Measurements from ENCODE around the gene ANKS1B. TPM values are rescaled to one million over a fixed set of nuclear protein-coding genes. Genes with fewer than 3 reads are reported as not detected.
"Not testable (repeated sequence)": the region's sequence is repeated elsewhere in the genome, so short reads cannot be mapped to it uniquely, and the experiment has no call there.

ANKS1B gene
- total RNA-seq, 1 donor from 2014 or later, result 1.9 TPM

- DNase-seq (ENCODE audit: low spot score), result no peak
- intact Hi-C loops (cut with DNase I), result no loop called here
These were observed 337.3 kb downstream of the ANKS1B start, which contains the start of gene GARIN6 for GRCh38 chr12:99647453-99647852. Gene GARIN6 (plus strand): TSS chr12:99647753. CDS start chr12:99648175, 422 bp downstream.

GRCh38 chr12:99644629-99645028 is 340.1 kb downstream of the ANKS1B start:
- intact Hi-C loops (cut with DNase I), result no loop called here
- no peak for DNase-seq (ENCODE audit: low spot score)

DNA sequence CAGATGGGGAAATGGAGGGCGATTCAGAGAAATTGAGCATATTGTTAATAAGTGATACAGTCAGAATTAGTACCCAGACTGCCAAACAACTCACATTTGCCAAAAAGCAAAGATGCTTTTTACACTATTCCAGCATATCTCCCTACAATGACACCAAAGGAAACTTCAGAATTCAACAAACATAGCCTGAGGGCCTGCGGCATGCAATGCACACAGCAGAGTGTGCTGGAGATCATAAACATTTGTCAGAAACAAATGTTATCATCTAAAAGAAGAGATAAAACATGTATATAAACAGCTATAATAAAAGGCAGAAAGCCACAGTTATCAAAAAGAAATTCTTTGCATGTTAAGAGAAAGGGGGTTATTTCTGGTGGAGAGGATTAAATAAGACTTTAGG is 357.3 kb downstream of the ANKS1B start:
- intact Hi-C loops (cut with DNase I), result no loop called here

GRCh38 chr12:99624591-99624990 is 360.1 kb downstream of the ANKS1B start:
- intact Hi-C loops (cut with DNase I); DNase-seq (ENCODE audit: low spot score): not testable (repeated sequence)

More for the DNA sequence above, 357.3 kb downstream of the ANKS1B start:
- no peak for DNase-seq (ENCODE audit: low spot score)

GRCh38 chr12:99620159-99620479 is 364.6 kb downstream of the ANKS1B start:
- no peak for DNase-seq (ENCODE audit: low spot score)
- intact Hi-C loops (cut with DNase I), result no loop called here

DNA sequence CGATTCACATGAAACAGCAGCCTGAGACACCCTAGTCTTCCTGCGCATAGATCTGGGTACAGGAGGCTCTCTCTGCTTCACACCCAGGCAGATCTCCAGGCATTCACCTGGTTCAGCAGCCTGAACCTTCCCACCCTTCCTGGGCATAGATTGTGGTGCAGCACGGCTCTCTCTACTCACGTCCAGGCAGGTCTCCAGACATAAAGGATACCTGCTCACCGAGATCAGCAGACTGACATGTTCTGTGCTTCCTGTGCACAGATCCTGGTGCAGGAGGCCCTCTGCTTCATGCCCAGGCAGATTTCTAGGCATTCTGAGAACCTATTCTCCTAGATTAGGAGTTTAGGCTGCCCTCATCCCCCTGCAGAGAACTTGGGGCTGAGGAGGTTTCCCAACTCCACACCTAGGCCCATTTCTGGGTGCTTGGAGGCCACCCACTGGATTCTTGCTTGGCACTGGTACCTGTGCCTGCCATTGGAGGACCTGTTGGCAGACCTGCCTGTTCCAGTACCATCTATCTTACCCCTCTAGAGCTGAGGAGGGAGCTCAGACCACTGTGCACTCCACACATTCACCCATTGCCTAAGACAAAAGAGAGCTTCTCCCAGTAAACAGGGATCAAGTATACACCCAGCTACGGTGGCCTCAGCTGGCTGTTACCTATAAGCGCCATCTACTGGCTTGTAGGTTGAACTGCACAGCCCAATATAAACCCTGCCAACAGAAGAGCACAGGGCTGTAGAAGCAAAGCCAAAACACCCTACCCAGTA is 365.2 kb downstream of the ANKS1B start:
- no peak for DNase-seq (ENCODE audit: low spot score)
- intact Hi-C loops (cut with DNase I), result no loop called here

- DNase-seq (ENCODE audit: low spot score), result no peak
- intact Hi-C loops (cut with DNase I), result no loop called here
These were observed 366.1 kb downstream of the ANKS1B start for GRCh38 chr12:99618657-99619056.

- intact Hi-C loops (cut with DNase I), result no loop called here
- no peak for DNase-seq (ENCODE audit: low spot score)
These were observed 373.1 kb downstream of the ANKS1B start for GRCh38 chr12:99611599-99611998.

DNA sequence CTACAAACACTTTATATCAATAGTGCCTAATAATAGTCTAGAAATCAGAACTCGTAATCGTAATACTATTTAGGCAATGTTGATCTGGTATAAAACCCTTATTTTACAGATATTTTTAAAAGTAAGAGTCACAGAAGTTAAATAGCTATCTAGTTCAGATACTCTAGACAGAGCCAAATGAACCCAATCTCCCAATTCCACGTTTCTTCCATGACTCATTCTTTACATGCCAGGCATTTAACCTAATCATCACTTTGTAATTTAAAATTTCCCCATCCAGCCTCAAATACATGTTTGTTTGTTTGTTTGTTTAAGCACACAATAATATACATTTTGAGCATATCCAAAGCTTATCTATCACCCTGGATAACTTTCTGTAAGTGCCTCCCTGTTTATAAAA is 373.6 kb downstream of the ANKS1B start:
- no peak for DNase-seq (ENCODE audit: low spot score)
- intact Hi-C loops (cut with DNase I), result no loop called here

GRCh38 chr12:99609455-99610181 is 375.1 kb downstream of the ANKS1B start:
- intact Hi-C loops (cut with DNase I), result no loop called here
- no peak for DNase-seq (ENCODE audit: low spot score)

GRCh38 chr12:99600388-99600787 is 384.3 kb downstream of the ANKS1B start:
- DNase-seq (ENCODE audit: low spot score), result no peak
- intact Hi-C loops (cut with DNase I), result no loop called here

GRCh38 chr12:99598785-99599184 is 386.0 kb downstream of the ANKS1B start:
- no peak for DNase-seq (ENCODE audit: low spot score)
- intact Hi-C loops (cut with DNase I), result no loop called here

- intact Hi-C loops (cut with DNase I), result no loop called here
- no peak for DNase-seq (ENCODE audit: low spot score)
These were observed 388.0 kb downstream of the ANKS1B start for GRCh38 chr12:99596762-99597161.

- DNase-seq (ENCODE audit: low spot score); intact Hi-C loops (cut with DNase I): not testable (repeated sequence)
These were observed 407.6 kb downstream of the ANKS1B start for GRCh38 chr12:99577125-99577524.

- DNase-seq (ENCODE audit: low spot score), result no peak
- intact Hi-C loops (cut with DNase I), result no loop called here
These were observed 410.8 kb downstream of the ANKS1B start for GRCh38 chr12:99573980-99574379.

GRCh38 chr12:99567072-99567471 is 417.7 kb downstream of the ANKS1B start:
- intact Hi-C loops (cut with DNase I), result no loop called here
- no peak for DNase-seq (ENCODE audit: low spot score)

- intact Hi-C loops (cut with DNase I), result no loop called here
- no peak for DNase-seq (ENCODE audit: low spot score)
These were observed 426.6 kb downstream of the ANKS1B start for GRCh38 chr12:99558109-99558508.

DNA sequence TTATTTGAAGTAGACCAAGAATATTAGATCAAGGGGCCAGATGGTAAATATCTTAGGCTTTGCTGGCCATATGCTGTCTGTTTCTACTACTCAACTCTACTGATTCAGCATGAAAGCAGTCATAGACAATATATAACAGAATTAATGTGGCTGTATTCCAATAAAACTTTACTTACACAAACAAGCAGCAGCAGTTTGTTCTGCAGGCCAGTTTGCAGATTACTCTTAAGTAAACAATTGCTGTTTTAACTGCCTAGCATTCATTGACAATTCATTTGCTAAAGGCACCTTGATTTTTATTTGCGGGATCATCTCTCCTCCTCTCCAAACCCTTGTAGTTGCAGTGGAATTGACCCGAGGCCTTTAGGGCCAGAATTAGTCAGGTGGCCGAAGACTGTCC is 431.3 kb downstream of the ANKS1B start:
- intact Hi-C loops (cut with DNase I), result no loop called here
- DNase-seq (ENCODE audit: low spot score), result no peak

- DNase-seq (ENCODE audit: low spot score), result no peak
- intact Hi-C loops (cut with DNase I), result no loop called here
These were observed 432.7 kb downstream of the ANKS1B start for GRCh38 chr12:99552022-99552421.

DNA sequence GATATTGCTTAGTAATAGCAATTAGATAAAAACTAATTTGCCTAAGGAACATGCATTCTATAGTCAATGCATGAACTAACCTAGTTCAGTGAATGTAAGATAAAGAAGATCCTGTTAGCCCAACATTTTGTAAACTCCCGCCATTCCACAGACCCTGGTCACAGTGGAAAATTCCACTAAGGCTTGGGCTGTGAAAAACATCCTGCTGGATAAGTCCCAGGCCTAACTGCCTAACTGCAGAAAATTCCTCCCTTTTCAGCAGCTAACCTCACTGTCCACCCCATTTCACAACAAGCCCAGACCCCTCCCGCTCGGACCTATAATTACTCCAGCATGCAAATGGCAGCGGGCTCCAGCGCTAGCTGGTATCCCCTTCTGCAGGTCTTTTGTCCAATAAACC is 435.1 kb downstream of the ANKS1B start:
- intact Hi-C loops (cut with DNase I), result no loop called here
- no peak for DNase-seq (ENCODE audit: low spot score)

- DNase-seq (ENCODE audit: low spot score), result no peak
- intact Hi-C loops (cut with DNase I), result no loop called here
These were observed 435.5 kb downstream of the ANKS1B start for GRCh38 chr12:99549196-99549595.
